HG03460 (cell line): ENCODE measurements around the gene PRKD3.
A peak's percentile ranks its signal among the peaks of the same experiment; 100 is the strongest.

ENCODE experiments used
- ATAC-seq: cut with Tn5 transposase; IDR thresholded peaks from one replicate; pipeline ENCODE4 v1.9.1; 2021; ENCODE audit not compliant: unreplicated experiment

Gene PRKD3

DNA sequence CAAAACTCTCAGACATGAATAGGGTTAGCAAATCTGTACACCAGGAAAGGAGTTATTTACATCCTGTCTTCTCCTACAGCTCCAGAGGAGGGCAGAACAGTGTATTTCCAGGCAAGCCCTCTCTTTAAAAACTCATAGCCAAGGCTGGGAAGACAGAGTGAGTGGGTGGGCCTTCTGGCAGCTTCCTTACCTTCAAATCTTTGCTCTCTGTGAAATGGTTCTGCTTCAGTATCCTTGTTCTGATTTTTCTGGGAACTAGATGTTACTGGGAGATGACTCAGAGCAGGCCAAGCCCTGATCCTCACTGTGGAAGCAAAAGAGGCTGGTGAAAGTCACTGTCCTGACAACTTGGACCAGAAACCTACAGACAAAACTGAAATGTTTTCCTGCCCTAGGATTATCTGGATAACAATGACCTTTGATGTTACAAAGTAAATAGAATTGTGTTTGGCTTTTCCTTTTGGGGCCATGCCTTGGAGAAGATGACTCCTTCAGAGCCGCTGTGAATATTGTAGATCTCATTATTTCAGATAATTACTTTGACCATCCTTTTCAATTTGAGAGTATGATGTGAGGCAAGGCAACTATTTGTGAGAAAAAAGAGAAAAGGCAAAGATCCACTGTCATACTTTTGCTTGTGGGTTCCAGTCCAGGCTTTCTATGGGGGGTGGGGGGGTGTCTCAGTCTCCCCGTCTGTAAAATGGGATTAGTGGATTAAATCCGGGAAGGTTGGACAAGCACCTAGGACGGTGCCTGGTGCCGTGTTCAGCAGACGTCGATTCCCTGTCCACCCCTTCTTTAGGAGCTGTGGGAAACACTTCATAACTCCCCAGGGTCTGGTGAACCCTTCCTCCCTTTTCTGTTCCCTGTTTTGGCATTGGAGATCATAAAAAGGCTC is 19.2 kb upstream of the PRKD3 start:
- ATAC-seq: no peak

DNA sequence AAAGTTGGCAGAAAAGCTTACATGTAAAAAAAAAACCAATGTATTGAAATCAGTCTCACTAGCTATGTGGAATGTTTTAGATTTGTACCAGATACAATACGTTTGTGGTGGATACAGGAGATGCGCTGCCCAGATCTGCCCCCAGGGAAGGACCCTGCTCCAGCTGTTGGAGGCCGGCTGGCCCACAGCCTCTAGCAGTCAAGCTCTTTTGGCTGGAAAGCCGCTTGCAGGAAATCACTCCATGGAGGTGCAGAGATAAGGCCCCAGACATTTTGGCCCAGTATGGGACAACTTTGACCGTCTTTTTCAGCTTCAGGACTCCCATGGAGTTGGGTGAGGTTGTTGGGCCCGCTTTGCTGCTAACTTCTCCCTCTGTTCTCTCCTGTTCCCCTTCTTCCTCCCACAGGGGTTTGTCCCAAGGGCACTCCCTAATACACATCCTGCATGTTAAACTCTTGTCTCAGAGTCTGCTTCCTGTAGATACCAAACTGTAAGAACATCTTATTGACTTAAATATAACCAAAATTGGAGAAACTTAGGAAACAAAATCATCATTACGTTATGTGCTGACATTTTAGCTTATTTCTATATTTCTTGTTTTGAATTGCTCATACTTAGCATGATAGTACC is 18.1 kb upstream of the PRKD3 start:
- no peak for ATAC-seq

DNA sequence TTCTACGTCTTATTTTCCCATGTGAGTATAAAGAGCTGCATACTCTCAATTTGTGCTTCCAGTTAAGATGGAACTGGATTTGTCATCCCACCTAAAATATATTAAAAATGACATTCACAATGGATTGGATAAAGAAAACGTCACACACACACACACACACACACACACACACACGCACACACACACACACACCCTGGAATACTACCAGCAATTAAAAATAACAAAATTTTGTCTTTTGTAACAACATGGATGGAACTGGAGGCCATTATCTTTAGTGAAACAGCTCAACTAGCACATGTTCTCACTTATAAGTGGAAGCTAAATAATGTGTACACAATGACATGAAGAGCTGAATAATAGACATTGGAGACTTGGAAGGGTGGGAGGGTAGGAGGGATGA is 16.0 kb upstream of the PRKD3 start:
- ATAC-seq: no peak

DNA sequence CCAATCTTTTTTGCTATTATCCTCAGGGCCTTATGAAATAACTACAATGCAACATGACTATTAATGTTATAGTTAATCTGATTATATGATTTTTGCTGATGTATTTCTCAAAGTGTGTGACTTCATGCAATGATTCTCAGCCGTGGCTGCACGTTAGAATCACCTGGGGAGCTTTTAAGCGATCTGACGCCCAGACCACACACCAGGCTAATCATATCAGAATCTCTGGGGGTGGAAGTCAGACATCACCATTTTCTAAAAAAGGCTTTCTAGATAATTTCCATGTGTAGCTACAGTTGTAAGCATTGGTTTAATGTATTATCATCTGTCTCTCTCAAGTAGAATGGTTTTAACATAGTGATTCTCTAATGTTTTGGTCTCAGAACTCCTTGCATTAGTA is 14.3 kb upstream of the PRKD3 start:
- ATAC-seq: no peak

DNA sequence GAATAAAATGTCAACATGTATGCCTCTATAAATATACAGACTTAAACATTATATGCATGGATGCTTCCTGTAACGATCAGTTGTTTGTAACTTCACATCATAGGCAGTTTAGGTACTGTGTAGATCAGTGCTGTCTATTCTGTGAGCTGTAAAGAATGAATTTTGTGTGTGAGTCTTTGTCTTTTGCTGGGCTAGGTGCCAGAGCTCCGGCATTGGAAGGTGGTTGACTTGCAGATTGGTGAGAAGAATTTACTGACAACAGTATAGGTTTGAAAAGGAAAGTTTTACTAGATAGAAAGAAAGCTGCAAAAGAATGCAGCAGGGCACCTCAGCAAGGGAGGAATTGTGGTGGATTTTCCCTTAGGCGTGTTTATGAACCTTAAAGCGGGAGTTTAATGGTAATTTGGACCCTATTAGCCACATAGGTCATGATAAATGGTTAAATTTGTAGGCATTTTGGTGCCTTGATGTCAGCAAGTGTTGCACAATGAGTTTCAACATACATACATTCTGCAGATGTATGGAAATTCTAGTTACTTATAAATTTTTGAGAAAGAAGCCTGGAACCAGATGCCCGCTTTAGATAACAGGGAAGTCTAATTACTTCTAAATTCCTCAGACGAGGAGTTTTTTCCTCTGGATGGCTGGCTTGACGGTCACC is 13.1 kb upstream of the PRKD3 start:
- no peak for ATAC-seq

DNA sequence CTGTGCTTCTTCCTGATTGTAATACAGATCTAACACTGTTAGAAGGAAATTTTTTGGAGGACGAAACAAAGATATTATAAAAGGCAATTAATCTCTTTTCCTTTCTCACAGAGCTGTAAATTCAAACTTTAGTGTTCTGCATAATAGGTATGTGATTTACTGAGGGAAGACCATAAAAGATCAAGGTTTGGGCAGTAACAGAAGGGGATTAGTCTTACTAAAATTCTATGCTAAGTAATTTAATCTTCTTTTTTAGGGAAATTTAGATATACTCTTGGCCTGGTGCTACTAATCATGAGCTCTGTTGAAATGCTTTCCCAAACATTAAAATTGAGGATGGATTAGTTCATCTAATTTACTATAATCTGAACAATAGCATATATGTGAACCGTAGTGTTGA is 11.0 kb upstream of the PRKD3 start:
- no peak for ATAC-seq

DNA sequence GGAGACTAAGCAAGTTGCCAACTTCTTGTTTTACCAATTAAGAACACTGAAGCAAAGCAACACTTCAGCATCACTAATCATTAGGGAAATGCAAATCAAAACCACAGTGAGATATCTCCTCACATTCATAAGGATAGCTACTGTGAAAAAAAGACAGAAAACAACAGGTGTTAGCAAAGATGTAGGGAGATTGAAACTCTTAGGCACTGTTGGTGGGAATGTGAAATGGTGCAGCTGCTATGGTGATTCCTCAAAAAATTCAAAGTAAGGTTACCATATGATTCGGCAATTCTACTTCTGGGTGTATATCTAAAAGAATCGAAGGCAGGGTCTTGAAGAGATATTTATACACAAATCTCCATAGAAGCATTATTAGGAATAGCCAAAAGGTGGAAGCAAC is 8.6 kb upstream of the PRKD3 start:
- ATAC-seq: no peak

DNA sequence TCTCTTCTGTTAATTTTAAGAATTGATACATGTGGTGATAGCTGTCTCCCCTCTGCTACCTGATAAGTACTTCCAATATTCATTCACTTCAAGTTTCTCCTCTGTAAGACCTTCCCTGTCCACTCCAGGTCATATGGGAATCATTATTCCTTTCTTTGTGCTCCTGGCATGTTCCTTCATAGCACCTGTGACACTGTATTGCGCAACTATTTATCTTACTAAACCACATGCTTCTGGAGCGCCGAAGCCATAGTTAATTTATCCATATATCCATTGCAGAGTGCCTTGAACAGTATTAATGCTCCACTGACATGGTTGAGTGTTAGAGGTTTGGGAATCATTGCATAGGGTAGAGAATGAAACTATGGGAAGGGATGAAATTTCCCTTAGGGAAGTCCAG is 7.9 kb upstream of the PRKD3 start:
- no peak for ATAC-seq

DNA sequence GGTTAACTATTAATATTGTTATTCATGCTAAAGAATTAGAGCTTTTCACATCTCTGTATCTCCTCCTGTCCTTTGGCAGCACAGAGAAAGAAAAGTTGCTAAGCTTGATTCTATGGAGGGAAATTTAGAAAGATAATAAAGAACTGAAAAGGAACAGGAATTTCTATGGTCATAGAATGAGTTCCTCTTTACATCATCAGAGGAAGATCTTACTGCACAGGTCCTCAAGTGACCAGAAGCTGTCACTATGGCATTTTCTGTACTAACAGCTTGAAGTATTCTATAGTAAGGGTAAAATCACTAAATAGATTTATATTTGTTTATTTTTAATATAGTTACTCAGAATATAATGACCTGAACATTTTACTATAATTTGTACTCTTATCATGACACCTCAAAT is 6.0 kb upstream of the PRKD3 start:
- ATAC-seq: no peak

DNA sequence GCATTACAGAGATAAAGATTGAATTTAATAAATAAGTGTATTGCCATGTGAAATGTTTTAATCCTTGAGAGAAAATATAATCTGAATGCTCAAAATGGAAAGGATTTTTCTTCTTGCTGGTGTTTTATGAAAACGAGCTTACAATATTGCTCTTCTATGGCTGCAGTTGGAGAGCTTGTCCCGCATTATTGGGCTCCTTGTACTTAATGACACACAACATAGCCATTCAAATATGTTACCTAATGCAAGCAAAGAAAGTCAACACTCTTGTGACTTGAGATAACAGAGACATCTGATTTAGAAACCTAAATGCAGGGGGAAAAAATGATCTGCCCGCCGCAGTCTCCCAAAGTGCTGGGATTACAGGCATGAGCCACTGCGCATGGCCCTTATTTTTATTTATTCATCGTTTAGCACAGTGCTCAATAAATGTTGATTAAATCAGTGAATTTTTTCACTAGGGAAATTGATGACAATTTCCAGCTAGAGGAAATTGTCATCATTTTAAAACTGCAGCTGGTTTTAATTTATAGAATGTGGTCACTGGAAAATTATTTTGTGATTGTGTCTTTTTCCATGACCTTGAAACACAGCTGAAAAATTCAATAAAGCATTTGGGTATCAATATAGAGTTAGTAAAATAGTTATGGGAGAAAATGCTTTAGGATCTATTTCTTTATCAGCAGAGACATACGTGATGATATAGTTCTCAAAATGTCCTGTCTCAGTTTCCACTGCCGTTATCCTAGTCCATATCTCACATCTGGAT is 2.4 kb upstream of the PRKD3 start:
- no peak for ATAC-seq

DNA sequence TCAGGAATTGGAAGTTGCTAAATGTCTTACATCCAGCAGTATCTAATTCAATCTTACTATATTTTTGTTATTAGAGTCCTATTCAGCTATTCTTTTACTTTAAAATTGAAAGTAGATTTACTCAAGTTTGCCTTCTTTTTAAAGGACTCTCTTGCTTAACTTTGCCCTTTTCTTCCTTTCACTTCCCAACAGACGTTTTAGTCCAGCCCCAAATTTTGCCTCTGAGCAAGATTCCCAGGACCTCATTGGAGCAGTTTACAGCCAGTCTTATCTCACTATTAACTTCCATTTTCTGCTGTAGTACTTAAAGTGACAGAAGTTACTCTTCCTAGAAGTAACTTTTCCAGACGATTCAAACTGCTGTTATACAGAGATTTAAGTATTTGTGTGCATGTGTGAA is 1.7 kb upstream of the PRKD3 start:
- ATAC-seq: no peak

DNA sequence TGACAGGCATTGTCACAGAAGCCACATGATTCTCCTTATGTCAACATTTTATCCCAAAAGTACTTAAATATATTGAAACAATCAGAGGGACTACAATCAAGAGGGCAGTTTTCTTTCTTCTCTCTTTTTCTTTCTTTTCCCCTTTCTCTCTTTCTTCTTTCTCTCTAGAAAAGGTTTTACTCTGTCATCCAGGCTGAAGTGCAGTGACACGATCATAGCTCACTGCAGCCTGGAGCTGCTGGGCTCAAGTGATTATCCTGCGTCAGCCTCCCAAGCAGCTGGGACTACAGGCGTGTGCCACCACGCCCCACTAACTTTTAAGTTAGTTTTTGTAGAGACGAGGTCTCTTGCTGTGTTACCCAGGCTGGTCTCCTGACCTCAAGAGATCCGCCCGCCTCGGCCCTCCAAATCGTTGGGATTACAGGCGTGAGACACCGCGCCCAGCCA is 1.0 kb upstream of the PRKD3 start:
- ATAC-seq: no peak

DNA sequence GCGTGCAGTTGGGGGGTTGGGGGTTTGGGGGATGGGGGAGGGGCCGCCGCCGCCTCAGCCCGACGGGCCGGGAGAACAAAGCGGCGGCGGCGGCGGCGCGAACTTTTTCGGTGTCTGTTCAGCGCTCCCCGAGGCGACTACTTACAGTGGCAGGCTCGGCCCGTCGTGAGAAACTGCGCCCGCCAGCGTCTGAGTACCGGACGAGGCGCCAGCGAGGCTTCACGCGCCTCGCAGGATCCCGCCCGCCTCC is 172 bp downstream of the PRKD3 start:
- no peak for ATAC-seq

DNA sequence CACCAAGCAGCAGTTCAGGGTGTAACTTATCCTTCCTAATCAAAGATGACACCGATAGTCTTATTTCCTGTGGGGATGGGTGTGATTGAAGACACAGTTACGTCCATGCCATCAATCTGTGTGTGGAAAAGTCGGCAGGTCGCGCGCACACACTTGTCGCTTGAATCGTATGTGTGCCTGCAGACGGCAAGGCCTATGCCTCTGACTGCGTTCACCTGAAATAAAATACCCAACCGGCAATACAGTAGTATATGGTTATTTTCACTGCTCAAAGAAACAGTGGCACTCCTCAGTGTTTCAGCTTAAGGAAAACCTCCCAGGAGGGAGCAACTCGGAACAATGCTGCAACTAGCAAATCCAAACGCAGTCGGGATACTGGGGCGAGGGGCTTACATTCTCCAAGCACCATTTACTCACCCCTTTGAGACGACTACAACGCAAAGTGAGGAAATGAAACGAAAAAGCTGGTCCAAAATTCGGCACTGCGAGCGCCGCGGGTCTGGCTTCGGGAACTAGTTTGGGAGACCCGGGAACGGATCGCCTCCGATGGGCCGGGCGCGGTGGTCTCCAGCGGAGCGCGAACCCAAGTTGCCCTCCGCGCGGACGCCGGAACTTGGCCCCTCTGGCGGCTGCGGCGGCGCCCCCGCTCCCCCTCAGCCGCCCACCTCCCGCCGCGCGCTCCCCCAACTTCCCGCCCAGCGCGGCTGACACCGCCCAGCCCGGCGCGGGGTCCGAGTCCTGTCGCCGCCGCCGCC is 675 bp downstream of the PRKD3 start:
- peak; percentile 29 for ATAC-seq

DNA sequence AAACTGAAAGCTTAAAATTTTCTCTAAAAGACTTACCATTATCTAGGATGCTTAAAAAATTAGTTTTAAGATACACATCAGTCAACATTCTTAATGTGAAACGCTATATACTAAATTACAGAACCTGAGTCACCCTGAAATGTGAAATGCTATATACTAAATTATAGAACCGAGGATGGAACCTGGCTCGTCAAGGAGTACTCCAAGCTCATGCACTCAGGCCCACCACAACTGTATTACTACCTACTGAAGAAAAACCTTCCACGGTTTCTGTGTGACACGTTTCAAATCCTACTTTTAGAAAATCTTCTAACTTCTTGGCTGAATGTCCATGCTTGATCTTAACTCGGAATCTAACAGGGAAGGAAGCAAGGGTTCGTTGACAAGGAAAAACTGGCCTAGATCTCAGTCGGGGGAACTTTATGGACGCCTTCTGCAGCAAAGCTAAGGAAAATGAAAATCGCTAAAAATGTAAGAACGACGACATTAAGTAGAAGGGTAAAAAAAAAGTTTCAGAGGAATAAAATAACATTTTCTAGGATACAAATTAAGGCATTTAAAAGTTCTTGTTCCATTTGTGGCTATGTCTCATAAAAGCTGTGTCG is 1.4 kb downstream of the PRKD3 start:
- ATAC-seq: no peak

DNA sequence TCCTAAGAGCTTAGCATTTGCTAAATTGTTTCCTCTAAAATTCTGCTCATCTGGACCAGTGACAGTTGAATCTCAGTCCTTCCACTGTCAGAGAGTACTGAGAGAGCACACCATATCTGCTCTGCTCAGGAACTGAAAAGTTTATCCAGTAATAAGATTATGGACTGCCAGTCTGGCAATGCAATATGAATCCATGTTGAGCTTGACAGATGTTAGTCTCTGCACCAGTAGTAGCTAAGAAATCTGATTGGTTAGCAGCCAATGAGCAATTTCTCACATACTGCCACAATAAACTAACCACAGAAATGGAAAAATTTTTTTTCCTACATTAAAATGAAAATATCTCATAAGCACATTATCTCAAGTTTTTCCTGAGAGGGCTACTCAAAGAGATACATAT is 2.3 kb downstream of the PRKD3 start:
- no peak for ATAC-seq

DNA sequence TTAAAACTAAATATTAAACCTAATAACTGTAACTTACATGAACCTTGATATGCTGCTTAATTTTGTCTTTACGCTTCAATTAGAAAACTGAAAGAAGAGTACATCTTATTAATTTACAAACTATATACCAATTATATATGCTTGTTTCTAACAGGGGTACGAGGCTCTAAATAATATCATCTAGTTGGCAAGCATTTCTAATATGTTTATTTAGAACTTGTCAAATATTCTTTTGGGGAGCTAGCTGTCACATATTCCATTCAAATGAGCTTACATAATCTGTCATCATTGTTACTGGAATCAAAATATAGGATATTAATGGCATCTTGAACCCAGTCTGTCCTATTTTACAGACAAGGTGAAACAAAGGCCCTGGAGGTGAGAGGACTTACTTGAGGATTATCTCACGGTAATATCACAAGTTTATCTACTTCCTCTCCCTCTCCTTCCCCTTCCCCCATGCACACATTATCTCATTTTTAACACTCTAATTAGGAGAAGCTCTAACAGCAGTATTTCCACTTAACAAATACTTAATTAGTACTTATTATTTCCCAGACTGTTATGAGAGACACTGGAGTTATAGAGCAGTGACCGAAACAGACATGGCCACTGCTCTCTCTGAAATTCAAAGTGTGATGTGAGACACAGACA is 3.5 kb downstream of the PRKD3 start:
- ATAC-seq: no peak

DNA sequence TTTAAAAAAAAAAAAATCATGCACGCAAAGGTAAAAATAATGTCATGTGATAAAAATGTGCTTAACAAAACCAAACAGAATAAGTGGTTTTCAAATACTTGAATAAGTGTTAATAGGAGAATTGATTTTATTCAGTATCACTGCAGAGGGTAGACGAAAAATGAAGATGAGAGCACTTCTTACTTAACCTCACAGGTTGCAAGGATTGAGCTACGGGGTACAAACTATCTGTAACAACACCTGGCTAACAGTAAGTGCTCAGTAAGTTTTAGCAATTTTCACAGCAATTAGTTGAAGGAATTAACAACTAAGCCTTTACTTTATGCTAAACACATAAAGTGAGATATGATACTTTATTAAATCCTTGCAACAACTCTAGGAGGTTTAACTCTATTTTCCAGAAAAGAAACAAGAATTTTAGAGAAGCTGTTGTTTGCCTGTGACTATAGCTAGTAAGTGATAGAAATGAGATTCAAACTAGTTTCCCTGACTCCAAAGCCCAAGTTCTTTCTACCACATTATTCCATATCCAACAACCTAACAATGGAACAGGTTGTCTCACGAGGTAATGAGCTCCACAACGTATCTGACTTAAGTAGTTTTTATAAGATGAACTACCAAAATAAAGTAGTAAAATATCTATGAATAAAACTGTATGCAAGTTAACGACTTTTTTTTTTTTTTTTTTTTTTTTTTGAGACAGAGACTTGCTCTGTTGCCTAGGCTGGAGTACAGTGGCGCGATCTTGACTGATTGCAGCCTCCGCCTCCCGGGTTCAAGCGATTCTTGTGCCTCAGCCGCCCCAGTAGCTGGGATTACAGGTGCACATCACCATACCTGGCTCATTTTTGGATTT is 4.7 kb downstream of the PRKD3 start:
- no peak for ATAC-seq

DNA sequence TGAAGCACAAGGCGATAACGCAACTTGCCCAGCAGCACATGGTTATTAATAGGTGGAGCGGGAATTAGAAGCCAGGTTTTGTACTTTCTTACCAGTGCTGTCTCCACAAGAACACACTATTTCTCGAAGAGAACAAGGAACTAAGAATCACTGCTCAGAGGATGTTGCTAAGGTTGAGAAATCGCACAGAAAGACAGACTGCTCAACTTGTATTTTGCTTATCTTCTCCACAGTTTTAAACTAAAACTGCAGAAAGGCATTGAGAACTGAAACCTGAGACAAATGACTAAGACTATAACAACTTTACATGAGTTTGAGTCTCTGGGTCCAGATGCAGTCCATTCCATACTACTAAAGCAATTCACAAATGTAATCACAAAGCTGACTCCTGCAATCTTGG is 6.2 kb downstream of the PRKD3 start:
- ATAC-seq: peak; percentile 83
